Fibroblast of lung (primary cell): ENCODE results near the gene CDK4. TPM values are rescaled to one million over a fixed set of nuclear protein-coding genes. Genes with fewer than 3 reads are reported as not detected.

ENCODE experiments used
- DNase-seq, 2 donors: peaks; one replicate each; pipeline versions ENCODE4 v3.0.0 to v3.0.0-alpha.2; 2010; ENCODE audit warnings: low read depth in 2 of 2
- H2AFZ ChIP-seq: 2 replicates; pipeline ENCODE4 v1.5.1; 2012; ENCODE audit warnings: low read length, control low read depth, inconsistent platforms
- H3K27ac ChIP-seq: 2 replicates; pipeline ENCODE4 v1.5.1; 2011; ENCODE audit warnings: low read length, control low read depth; ENCODE audit not compliant: insufficient read depth
- H3K27me3 ChIP-seq: 2 replicates; pipeline ENCODE4 v1.5.1; 2011; ENCODE audit warnings: mild to moderate bottlenecking, low read length; ENCODE audit not compliant: control insufficient read depth, insufficient read depth
- H3K36me3 ChIP-seq: 2 replicates; pipeline ENCODE4 v1.5.1; 2011; ENCODE audit warnings: low read length; ENCODE audit not compliant: control insufficient read depth, insufficient read depth
- H3K4me1 ChIP-seq: 2 replicates; pipeline ENCODE4 v1.5.1; 2011; ENCODE audit warnings: low read length; ENCODE audit not compliant: control insufficient read depth, insufficient read depth; ENCODE audit errors: extremely low read depth
- H3K4me2 ChIP-seq: 2 replicates; pipeline ENCODE4 v1.5.1; 2011; ENCODE audit warnings: low read length, control low read depth; ENCODE audit not compliant: insufficient read depth; ENCODE audit errors: extremely low read depth
- H3K4me3 ChIP-seq, 4 experiments: fragments of 200-600 bp in 1 of 4; sonication (generic) in 1 of 4; replicated peaks in 1 of 4; 2 replicates each; pipeline ENCODE4 v1.5.1; 2011 to 2016; ENCODE audit warnings: low read length in 4 of 4, low read depth in 3 of 4, mild to moderate bottlenecking in 3 of 4, control low read depth in 2 of 4, inconsistent platforms in 1 of 4, mixed read lengths in 1 of 4; ENCODE audit not compliant: insufficient read depth in 1 of 4; ENCODE audit errors: control extremely low read depth in 1 of 4
- H3K79me2 ChIP-seq: 2 replicates; pipeline ENCODE4 v1.5.1; 2012; ENCODE audit warnings: mild to moderate bottlenecking, low read length, inconsistent platforms; ENCODE audit not compliant: control insufficient read depth, insufficient read depth
- H3K9ac ChIP-seq: 2 replicates; pipeline ENCODE4 v1.5.1; 2011; ENCODE audit warnings: mild to moderate bottlenecking, low read length, control low read depth; ENCODE audit not compliant: insufficient read depth
- H3K9me3 ChIP-seq: 2 replicates; pipeline ENCODE4 v1.5.1; 2012; ENCODE audit warnings: low read depth, low read length; ENCODE audit not compliant: control insufficient read depth, insufficient read depth
- H4K20me1 ChIP-seq: 2 replicates; pipeline ENCODE4 v1.5.1; 2011; ENCODE audit warnings: low read length; ENCODE audit not compliant: control insufficient read depth, insufficient read depth; ENCODE audit errors: extremely low read depth
- CTCF ChIP-seq, 2 donors: IDR thresholded peaks in 1 of 2; conservative IDR thresholded peaks in 1 of 2; 1 replicate in 1 of 2; 2 replicates in 1 of 2; pipeline ENCODE4 v1.5.1; 2011 to 2012; ENCODE audit warnings: low read length in 2 of 2, control low read depth in 1 of 2, inconsistent platforms in 1 of 2, low read depth in 1 of 2, mild to moderate bottlenecking in 1 of 2
- EZH2 ChIP-seq: IDR thresholded peaks from 2 replicates; pipeline ENCODE4 v1.5.1; 2012; ENCODE audit warnings: low read length, control low read depth, mild to moderate bottlenecking; ENCODE audit errors: missing control alignments
- polyA plus RNA-seq, 2 donors: library from polyadenylated mRNA; depleted of rRNA in 1 of 2; stranded (reverse) in 1 of 2; unstranded in 1 of 2; fragments of >200 nt; gene quantifications; 2 replicates each; pipeline ENCODE4 v1.2.1, GENCODE V29; 2011 to 2012; ENCODE audit warnings: missing spikeins in 1 of 2
- total RNA-seq: library from RNA; depleted of rRNA; stranded (reverse); fragments of >200 nt; gene quantifications from 2 replicates; pipeline ENCODE4 v1.2.1, GENCODE V29; 2014

The CDK4 gene
- total and polyA plus RNA-seq, 2 donors (not counting 1 experiment from before 2014, with no cell fraction given), result 183 to 233 TPM

DNA sequence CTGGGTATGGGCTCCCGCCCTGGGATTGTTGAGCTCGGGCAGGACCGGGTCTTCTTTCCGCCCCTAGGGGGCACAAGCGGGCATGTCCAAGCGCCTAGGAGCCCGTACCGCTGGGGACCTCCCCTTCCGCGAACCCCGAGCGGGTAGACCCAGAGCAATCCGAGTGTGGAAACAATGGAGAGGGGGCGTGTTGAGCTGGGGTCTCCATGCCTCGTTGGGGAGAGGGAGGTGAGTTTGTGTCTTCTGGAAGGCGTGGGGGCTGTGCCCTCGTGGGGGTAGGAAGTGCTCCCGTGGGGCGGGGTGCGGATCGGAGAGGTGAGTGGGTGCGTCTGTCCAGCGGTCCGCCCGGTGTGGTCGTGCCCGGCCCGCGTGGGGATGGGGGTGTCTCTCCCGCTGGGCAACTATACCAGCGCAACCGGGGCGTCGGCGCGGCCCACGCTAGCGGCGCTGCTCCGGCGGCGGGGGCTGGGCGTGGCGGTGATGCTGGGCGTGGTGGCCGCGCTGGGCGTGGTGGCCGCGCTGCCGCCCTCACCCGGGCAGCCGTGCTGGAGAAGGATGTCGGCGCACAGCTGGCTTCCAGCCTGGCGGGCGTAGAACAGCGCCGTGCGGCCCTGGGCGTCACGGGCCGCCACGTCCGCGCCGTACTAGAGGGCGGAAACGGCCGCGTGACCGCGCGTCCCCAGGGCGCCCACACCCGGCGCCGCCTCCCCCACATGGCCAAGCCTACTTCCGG lies 25.8 kb downstream of the CDK4 start:
- peak overlapping the region; percentile 88 for H2AFZ ChIP-seq
- H3K79me2 ChIP-seq, result no peaks in the 10 kb centered on the region
- H3K9ac ChIP-seq, result peak overlapping the region; percentile 86
- H3K36me3 ChIP-seq, result peaks cover 3% of the 10 kb centered on the region
- TF ChIP-seq CTCF (conservative IDR thresholded peaks at IDR 0.05 in 1 of 2, IDR thresholded peaks at IDR 0.05 in 1 of 2; ENCODE audit: low read depth in 1 of 2, low read length in 2 of 2) (peak; percentile 85 to 87), EZH2 (no peak)
- H3K4me2 ChIP-seq, result peak overlapping the region; percentile 92
- peaks cover 5% of the 10 kb centered on the region for H3K4me1 ChIP-seq
- H3K9me3 ChIP-seq, result no peaks in the 10 kb centered on the region
- H3K27me3 ChIP-seq, result no peaks in the 10 kb centered on the region
- DNase-seq, result peak; percentile 67 to 83
- peak overlapping the region; percentile 87 for H3K27ac ChIP-seq
- H4K20me1 ChIP-seq, result no peaks in the 10 kb centered on the region
- H3K4me3 ChIP-seq, result peak overlapping the region; percentile 69 to 86 (median 84)

DNA sequence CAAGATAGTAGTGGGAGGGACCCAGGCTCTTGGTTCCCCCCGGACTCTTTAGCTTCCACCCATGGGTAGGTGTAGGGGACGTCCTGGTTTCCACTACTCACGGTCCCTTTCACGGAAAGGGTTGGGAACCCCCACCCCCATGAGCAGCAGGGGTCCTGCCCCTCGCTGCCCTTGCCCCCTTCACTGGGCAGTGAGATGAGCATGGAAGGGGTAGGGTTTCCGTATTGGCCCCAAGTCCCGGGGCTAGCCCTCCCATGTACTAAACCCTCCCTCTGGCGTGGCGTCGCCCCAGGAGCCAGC lies 26.3 kb downstream of the CDK4 start:
- Histone ChIP-seq H3K4me3 (peak overlapping the region; percentile 69 to 86 (median 84)), H3K9me3 (no peaks in the 10 kb centered on the region), H3K4me2 (peak overlapping the region; percentile 92), H3K79me2 (no peaks in the 10 kb centered on the region), H3K27me3 (no peaks in the 10 kb centered on the region), H3K4me1 (peaks cover 5% of the 10 kb centered on the region), H3K36me3 (peaks cover 5% of the 10 kb centered on the region), H4K20me1 (no peaks in the 10 kb centered on the region), H3K9ac (peak overlapping the region; percentile 86), H2AFZ (peak overlapping the region; percentile 39), H3K27ac (no peak overlapping the region)
- DNase-seq, result no peak
- TF ChIP-seq CTCF (conservative IDR thresholded peaks at IDR 0.05 in 1 of 2, IDR thresholded peaks at IDR 0.05 in 1 of 2; ENCODE audit: low read depth in 1 of 2, low read length in 2 of 2) (no peak), EZH2 (no peak)

- Histone ChIP-seq H3K4me1 (peaks cover 5% of the 10 kb centered on the region), H3K9me3 (no peaks in the 10 kb centered on the region), H3K9ac (no peak overlapping the region), H3K4me3 (no peak overlapping the region), H3K4me2 (no peak overlapping the region), H2AFZ (no peak overlapping the region), H3K36me3 (peaks cover 8% of the 10 kb centered on the region), H3K27me3 (no peaks in the 10 kb centered on the region), H4K20me1 (no peaks in the 10 kb centered on the region), H3K27ac (no peak overlapping the region), H3K79me2 (no peaks in the 10 kb centered on the region)
- TF ChIP-seq EZH2, result no peak
- no peak for TF ChIP-seq CTCF (conservative IDR thresholded peaks at IDR 0.05 in 1 of 2, IDR thresholded peaks at IDR 0.05 in 1 of 2; ENCODE audit: low read depth in 1 of 2, low read length in 2 of 2)
- no peak for DNase-seq
These were observed 27.0 kb downstream of the CDK4 start for GRCh38 chr12:57724936-57725740.
